Gastrocnemius medialis (tissue), 4 donors: ENCODE data around the gene PRAMEF17. TPM values are rescaled to one million over a fixed set of nuclear protein-coding genes. Genes with fewer than 3 reads are reported as not detected.
A peak's percentile ranks its signal among the peaks of the same experiment; 100 is the strongest.
"Not testable (repeated sequence)": the region's sequence is repeated elsewhere in the genome, so short reads cannot be mapped to it uniquely, and the experiment has no call there.

Source experiments
- ATAC-seq, 2 donors: fragments of 150-250 bp; one replicate each; pipeline ENCODE4 v1.9.1; 2016
- DNase-seq, 2 donors: peaks; one replicate each; pipeline ENCODE4 v3.0.0-alpha.2; 2019
- H3K27ac ChIP-seq, 4 donors: fragments of 200-600 bp; sonication (generic); 1 replicate in 1 of 4; 2 replicates in 3 of 4; pipeline ENCODE4 v1.5.1; 2016 to 2018; ENCODE audit warnings: mild to moderate bottlenecking in 2 of 4, moderate library complexity in 1 of 4
- H3K27me3 ChIP-seq, 3 donors: fragments of 200-600 bp; sonication (generic) in 2 of 3; 1 replicate in 1 of 3; 2 replicates in 2 of 3; pipeline versions ENCODE4 v1.5.1 to v1.6.0; 2016 to 2019; ENCODE audit warnings: mild to moderate bottlenecking in 1 of 3, moderate library complexity in 1 of 3
- H3K36me3 ChIP-seq, 2 donors: fragments of 200-600 bp; sonication (generic) in 1 of 2; one replicate each; pipeline ENCODE4 v1.5.1; 2017 to 2018
- H3K4me1 ChIP-seq, 2 donors: fragments of 200-600 bp; sonication (generic) in 1 of 2; one replicate each; pipeline ENCODE4 v1.5.1; 2016 to 2017; ENCODE audit warnings: mild to moderate bottlenecking in 2 of 2
- H3K4me3 ChIP-seq, 4 donors: fragments of 200-600 bp; sonication (generic) in 3 of 4; 1 replicate in 1 of 4; 2 replicates in 3 of 4; pipeline ENCODE4 v1.5.1; 2016 to 2019; ENCODE audit warnings: mild to moderate bottlenecking in 2 of 4
- H3K9me3 ChIP-seq, 3 donors: fragments of 200-600 bp; sonication (generic) in 2 of 3; 1 replicate in 1 of 3; 2 replicates in 2 of 3; pipeline ENCODE4 v1.5.1; 2016 to 2019
- in situ Hi-C, 4 donors: fragments of 200-750 bp; cut with MboI; loops; one replicate each; pipeline versions ENCODE4 v1.15.0 to v1.8.0; 2017; ENCODE audit warnings: low sequenced_read_pairs in 4 of 4
- intact Hi-C: fragments of 100-400 bp; cut with DNase I; formaldehyde crosslinking; loops from one replicate; pipeline ENCODE4 v1.15.1; 2023; ENCODE audit warnings: low total_unique reads
- total RNA-seq, 4 donors: library from RNA; depleted of rRNA; stranded (reverse); fragments of >200 nt; gene quantifications; one replicate each; pipeline versions ENCODE4 v1.1.0 to v1.2.3, GENCODE V29; 2016
- TF ChIP-seq, protein P1 (sequence below), 5 experiments: fragments of 450-650 bp in 3 of 5; fragments of 200-600 bp in 2 of 5; sonication (generic) in 2 of 5; IDR thresholded peaks in 4 of 5; conservative IDR thresholded peaks in 1 of 5; 1 replicate in 4 of 5; 2 replicates in 1 of 5; pipeline ENCODE4 v1.5.1; 2016 to 2019; ENCODE audit warnings: antibody characterized with exemption in 5 of 5, mild to moderate bottlenecking in 3 of 5, moderate library complexity in 3 of 5

Gene PRAMEF17
- not detected for total RNA-seq

- ATAC-seq, H3K27ac ChIP-seq, H3K4me3 ChIP-seq, H3K27me3 ChIP-seq, DNase-seq, H3K9me3 ChIP-seq, intact Hi-C loops, H3K4me1 ChIP-seq, in situ Hi-C loops, H3K36me3 ChIP-seq: not testable (repeated sequence)
These were observed at the start of gene PRAMEF17 for GRCh38 chr1:13389332-13389731. PRAMEF17 (plus strand) TSS chr1:13389632; CDS start chr1:13389658, 26 bp downstream.

DNA sequence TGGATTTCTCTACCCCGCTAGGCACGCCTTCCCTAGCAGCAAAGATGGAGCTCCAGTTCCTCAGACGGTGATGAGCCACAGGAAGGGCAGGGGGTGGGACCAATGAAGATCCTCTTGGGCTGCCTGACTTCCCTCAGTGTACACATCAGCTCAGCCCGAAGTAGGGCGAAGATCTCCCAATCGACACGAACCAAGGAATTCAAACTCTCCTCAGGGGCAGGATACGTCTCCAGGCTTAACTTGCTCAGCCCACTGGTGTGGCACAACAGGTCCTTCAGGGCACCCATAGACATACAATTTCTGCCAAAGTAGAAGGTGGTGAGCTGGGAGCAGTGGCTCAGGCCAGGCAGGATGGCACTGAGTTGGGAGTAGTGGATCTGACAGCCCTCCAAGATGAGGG is 46.9 kb upstream of the PRAMEF17 start:
- H3K27me3 ChIP-seq, in situ Hi-C loops: not testable (repeated sequence)

GRCh38 chr1:13347034-13347433 is 42.4 kb upstream of the PRAMEF17 start, which contains the start of gene PRAMEF14:
PRAMEF14 (minus strand) TSS chr1:13347134; CDS start chr1:13345314, 1,820 bp downstream.
- ATAC-seq, H3K4me3 ChIP-seq, in situ Hi-C loops: not testable (repeated sequence)

More for the DNA sequence above, 46.9 kb upstream of the PRAMEF17 start:
- H3K4me3 ChIP-seq, H3K4me1 ChIP-seq, H3K36me3 ChIP-seq, intact Hi-C loops, H3K27ac ChIP-seq, ATAC-seq, H3K9me3 ChIP-seq, DNase-seq: not testable (repeated sequence)

DNA sequence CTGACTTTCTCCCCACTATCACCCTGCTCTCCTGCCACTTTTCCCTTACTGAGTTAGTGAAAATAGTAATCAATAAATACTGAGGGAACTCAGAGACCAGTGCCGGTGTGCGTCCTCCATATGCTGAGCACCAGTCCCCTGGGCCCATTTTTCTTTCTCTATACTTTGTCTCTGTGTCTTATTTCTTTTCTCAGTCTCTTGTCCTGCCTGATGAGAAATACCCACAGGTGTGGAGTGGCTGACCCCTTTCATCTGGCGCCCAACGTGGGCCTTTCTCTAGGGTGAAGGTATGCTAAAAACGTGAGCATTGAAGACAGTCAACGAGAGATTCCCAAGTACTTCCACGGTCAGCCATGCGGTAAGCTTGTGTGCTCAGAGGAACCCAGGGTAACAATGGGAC is 36.0 kb upstream of the PRAMEF17 start:
- intact Hi-C loops, H3K4me3 ChIP-seq, H3K9me3 ChIP-seq, H3K4me1 ChIP-seq, DNase-seq, H3K27ac ChIP-seq, H3K27me3 ChIP-seq, H3K36me3 ChIP-seq, in situ Hi-C loops, ATAC-seq: not testable (repeated sequence)

More at GRCh38 chr1:13347034-13347433, 42.4 kb upstream of the PRAMEF17 start, which contains the start of gene PRAMEF14:
- H3K4me1 ChIP-seq, H3K27me3 ChIP-seq, H3K9me3 ChIP-seq, H3K27ac ChIP-seq, DNase-seq, intact Hi-C loops, H3K36me3 ChIP-seq: not testable (repeated sequence)

DNA sequence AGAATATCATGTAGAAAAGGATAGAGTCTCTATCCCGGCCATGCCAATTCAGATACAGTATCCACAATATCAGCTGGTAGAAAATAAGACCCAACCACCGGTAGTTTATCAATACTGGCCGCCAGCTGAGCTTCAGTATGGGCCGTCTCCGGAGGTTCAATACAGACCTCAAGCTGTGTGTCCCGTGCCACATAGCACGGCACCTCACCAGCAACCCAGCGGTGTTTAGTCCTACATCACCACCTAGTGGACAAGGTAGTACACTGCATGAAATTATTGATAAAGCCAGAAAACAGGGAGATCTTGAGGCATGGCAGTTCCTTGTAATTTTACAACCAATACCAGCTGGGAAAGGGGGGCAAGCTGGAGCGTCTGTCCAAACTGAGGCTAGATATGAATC is 35.0 kb upstream of the PRAMEF17 start:
- H3K27me3 ChIP-seq, DNase-seq, H3K27ac ChIP-seq, H3K36me3 ChIP-seq, H3K9me3 ChIP-seq, H3K4me1 ChIP-seq, H3K4me3 ChIP-seq, intact Hi-C loops, ATAC-seq, in situ Hi-C loops: not testable (repeated sequence)

GRCh38 chr1:13356774-13357173 is 32.7 kb upstream of the PRAMEF17 start:
- H3K27ac ChIP-seq, H3K27me3 ChIP-seq, H3K4me1 ChIP-seq, H3K36me3 ChIP-seq, H3K9me3 ChIP-seq, in situ Hi-C loops, ATAC-seq, intact Hi-C loops, H3K4me3 ChIP-seq: not testable (repeated sequence)
- peak in 1 of 2 donors; percentile 4 for DNase-seq
- TF ChIP-seq, protein P1, sequence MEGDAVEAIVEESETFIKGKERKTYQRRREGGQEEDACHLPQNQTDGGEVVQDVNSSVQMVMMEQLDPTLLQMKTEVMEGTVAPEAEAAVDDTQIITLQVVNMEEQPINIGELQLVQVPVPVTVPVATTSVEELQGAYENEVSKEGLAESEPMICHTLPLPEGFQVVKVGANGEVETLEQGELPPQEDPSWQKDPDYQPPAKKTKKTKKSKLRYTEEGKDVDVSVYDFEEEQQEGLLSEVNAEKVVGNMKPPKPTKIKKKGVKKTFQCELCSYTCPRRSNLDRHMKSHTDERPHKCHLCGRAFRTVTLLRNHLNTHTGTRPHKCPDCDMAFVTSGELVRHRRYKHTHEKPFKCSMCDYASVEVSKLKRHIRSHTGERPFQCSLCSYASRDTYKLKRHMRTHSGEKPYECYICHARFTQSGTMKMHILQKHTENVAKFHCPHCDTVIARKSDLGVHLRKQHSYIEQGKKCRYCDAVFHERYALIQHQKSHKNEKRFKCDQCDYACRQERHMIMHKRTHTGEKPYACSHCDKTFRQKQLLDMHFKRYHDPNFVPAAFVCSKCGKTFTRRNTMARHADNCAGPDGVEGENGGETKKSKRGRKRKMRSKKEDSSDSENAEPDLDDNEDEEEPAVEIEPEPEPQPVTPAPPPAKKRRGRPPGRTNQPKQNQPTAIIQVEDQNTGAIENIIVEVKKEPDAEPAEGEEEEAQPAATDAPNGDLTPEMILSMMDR (IDR thresholded peaks at IDR 0.05 in 4 of 5, conservative IDR thresholded peaks at IDR 0.05 in 1 of 5): peak; percentile 43 to 66 (median 55)

DNA sequence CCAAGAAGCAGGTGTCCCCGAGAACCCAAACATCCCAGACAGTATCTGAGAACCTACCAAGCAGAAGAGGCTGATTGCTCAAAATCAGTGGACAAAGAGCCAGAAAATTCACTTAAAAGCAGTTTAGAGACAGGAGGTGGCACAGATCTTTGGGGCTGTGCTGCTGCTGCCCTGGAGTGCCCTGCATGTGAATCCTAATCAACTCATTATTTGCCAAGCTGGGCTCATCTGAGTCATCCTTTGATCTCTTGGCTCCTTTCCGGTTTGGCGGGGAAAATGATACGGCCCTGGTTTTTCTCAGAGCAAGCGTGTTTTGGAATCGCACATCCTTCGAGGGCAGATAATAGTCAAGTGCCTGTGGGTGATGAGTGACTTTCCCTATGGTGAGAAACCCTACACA is 27.1 kb upstream of the PRAMEF17 start:
- DNase-seq, in situ Hi-C loops, intact Hi-C loops, H3K4me1 ChIP-seq, ATAC-seq, H3K27ac ChIP-seq, H3K27me3 ChIP-seq, H3K36me3 ChIP-seq, H3K4me3 ChIP-seq, H3K9me3 ChIP-seq: not testable (repeated sequence)

DNA sequence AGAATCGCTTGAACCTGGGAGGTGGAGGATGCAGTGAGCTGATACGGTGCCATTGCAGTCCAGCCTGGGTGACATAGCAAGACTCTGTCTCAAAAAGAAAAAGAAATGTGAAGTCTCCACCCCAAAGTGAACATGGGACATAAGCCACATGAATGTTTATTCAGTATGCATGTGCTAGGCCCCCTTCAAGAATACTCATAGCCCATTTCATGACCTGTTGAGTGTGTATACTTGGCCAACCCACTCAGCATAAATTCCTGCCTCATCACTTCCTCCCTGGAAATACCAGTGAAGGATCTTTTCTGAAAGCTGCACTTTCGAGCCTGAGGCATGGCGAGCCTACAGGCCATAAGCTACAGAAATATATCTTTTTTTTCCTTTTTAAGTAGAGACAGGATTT is 24.5 kb upstream of the PRAMEF17 start:
- H3K27ac ChIP-seq, ATAC-seq, intact Hi-C loops, H3K4me3 ChIP-seq, DNase-seq, H3K27me3 ChIP-seq, in situ Hi-C loops, H3K9me3 ChIP-seq, H3K4me1 ChIP-seq, H3K36me3 ChIP-seq: not testable (repeated sequence)

GRCh38 chr1:13366536-13366935 is 22.9 kb upstream of the PRAMEF17 start:
- DNase-seq, intact Hi-C loops, H3K27ac ChIP-seq, H3K9me3 ChIP-seq, ATAC-seq, H3K27me3 ChIP-seq, H3K4me3 ChIP-seq, in situ Hi-C loops, H3K36me3 ChIP-seq, H3K4me1 ChIP-seq: not testable (repeated sequence)

DNA sequence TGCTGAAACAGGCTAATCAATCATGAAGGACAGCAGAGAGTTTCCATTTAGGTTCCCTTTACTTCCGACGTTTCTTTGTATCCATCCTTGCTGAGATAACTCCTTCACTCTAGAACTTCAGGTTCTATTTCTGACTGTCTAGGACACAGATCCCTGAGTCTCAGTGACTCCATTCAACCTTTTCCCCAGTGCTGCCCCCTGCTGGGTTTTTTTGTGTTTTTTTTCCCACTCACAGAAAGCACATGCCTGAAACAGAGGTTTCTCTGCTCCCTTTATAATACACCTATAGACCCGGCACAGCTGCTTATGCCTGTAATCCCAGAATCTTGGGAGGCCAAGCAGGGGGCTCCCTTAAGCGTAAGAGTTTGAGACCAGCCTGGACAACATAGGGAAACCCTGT is 20.9 kb upstream of the PRAMEF17 start:
- H3K27me3 ChIP-seq, in situ Hi-C loops, H3K27ac ChIP-seq, H3K9me3 ChIP-seq, intact Hi-C loops, H3K4me1 ChIP-seq, H3K4me3 ChIP-seq, DNase-seq, ATAC-seq, H3K36me3 ChIP-seq: not testable (repeated sequence)

DNA sequence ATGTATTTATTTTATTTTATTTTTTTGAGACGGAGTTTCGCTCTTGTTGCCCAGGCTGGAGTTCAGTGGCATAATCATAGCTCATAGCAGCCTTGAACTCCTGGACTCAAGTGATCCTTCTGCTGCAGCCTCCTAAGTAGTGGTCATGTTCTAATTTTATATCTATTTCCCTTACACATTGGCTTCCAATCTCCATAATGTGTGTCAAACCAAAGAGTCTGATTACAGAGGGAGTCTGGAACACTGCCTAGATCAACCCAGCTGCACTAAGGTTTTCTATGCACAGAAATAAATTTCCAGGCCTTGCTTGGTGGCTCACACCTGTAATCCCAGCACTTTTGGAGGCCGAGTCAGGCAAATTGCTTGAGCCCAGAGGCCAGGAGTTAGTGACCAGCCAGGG is 10.4 kb upstream of the PRAMEF17 start:
- in situ Hi-C loops, H3K4me3 ChIP-seq, H3K27me3 ChIP-seq, DNase-seq, H3K36me3 ChIP-seq, H3K27ac ChIP-seq, H3K9me3 ChIP-seq, intact Hi-C loops, H3K4me1 ChIP-seq: not testable (repeated sequence)
- peak in 1 of 2 donors; percentile 71 for ATAC-seq
